Fibroblast of lung (primary cell): ENCODE measurements around the gene LTBP1.

Experiments used
- CTCF ChIP-seq, 2 donors: IDR thresholded peaks in 1 of 2; conservative IDR thresholded peaks in 1 of 2; 1 replicate in 1 of 2; 2 replicates in 1 of 2; pipeline ENCODE4 v1.5.1; 2011 to 2012; ENCODE audit warnings: low read length in 2 of 2, control low read depth in 1 of 2, inconsistent platforms in 1 of 2, low read depth in 1 of 2, mild to moderate bottlenecking in 1 of 2
- EZH2 ChIP-seq: IDR thresholded peaks from 2 replicates; pipeline ENCODE4 v1.5.1; 2012; ENCODE audit warnings: low read length, control low read depth, mild to moderate bottlenecking; ENCODE audit errors: missing control alignments

DNA sequence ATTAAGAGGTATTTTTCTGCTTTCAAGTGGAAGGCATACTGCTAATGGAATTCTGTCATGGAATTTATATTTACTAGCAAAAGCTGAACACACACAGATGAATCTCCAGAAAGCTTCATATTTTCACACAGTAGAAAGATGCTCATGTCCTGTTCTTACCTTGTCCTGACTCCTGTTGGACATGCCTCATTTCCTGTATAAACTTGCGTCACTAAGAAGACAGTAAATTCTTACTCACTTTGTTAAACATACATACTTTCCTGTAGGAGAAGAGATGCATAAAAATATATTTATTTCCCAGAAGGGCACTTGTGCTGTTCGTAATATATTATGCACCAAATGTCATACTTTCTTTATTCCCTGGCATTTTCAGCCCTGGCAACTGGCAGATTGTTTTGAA is 291.4 kb downstream of the LTBP1 start:
- no peak for TF ChIP-seq CTCF (conservative IDR thresholded peaks at IDR 0.05 in 1 of 2, IDR thresholded peaks at IDR 0.05 in 1 of 2; ENCODE audit: low read depth in 1 of 2, low read length in 2 of 2)
- TF ChIP-seq EZH2, result no peak
